Loucy (cell line): Measurements from ENCODE around the gene STC2.

Experiments used
- H2AFZ ChIP-seq: fragments of 200-600 bp; sonication (generic); 2 replicates; pipeline ENCODE4 v1.6.0; 2016; ENCODE audit warnings: antibody characterized with exemption, mild to moderate bottlenecking, low read length, moderate library complexity
- H3F3A ChIP-seq: fragments of 200-600 bp; 2 replicates; pipeline ENCODE4 v1.6.0; 2016; ENCODE audit warnings: antibody characterized with exemption, low read depth, mild to moderate bottlenecking
- H3K27me3 ChIP-seq: fragments of 200-600 bp; sonication (generic); 2 replicates; pipeline ENCODE4 v1.6.1; 2014; ENCODE audit warnings: low read length, mild to moderate bottlenecking; ENCODE audit not compliant: insufficient read depth, poor library complexity, severe bottlenecking
- H3K36me3 ChIP-seq: fragments of 200-600 bp; sonication (generic); 2 replicates; pipeline ENCODE4 v1.6.1; 2016; ENCODE audit warnings: low read length; ENCODE audit not compliant: insufficient read depth
- H3K4me1 ChIP-seq: fragments of 200-600 bp; sonication (generic); 2 replicates; pipeline ENCODE4 v1.5.1; 2014; ENCODE audit warnings: low read length, mild to moderate bottlenecking; ENCODE audit not compliant: insufficient read depth, poor library complexity, severe bottlenecking
- H3K4me2 ChIP-seq: fragments of 200-600 bp; sonication (generic); 2 replicates; pipeline ENCODE4 v1.6.0; 2014; ENCODE audit warnings: antibody characterized with exemption, low read length, low read depth, mild to moderate bottlenecking; ENCODE audit not compliant: poor library complexity, severe bottlenecking
- H3K4me3 ChIP-seq: fragments of 200-600 bp; sonication (generic); 2 replicates; pipeline ENCODE4 v1.5.1; 2014; ENCODE audit warnings: low read length, mild to moderate bottlenecking, mixed read lengths; ENCODE audit not compliant: poor library complexity, severe bottlenecking
- H3K79me2 ChIP-seq: fragments of 200-600 bp; sonication (generic); 2 replicates; pipeline ENCODE4 v1.6.1; 2014; ENCODE audit warnings: low read length; ENCODE audit not compliant: insufficient read depth
- H3K9ac ChIP-seq: fragments of 200-600 bp; sonication (generic); 2 replicates; pipeline ENCODE4 v1.6.0; 2014; ENCODE audit warnings: mild to moderate bottlenecking, low read depth, low read length, moderate library complexity; ENCODE audit not compliant: poor library complexity, severe bottlenecking
- H3K9me2 ChIP-seq: fragments of 200-600 bp; sonication (generic); replicated peaks from 2 replicates; pipeline ENCODE4 v1.6.1; 2016; ENCODE audit warnings: low read depth, low read length, mixed read lengths
- H3K9me3 ChIP-seq: fragments of 200-600 bp; sonication (generic); 2 replicates; pipeline ENCODE4 v1.6.1; 2014; ENCODE audit warnings: mild to moderate bottlenecking, antibody characterized with exemption, low read length, low read depth; ENCODE audit not compliant: insufficient read depth
- H4K20me1 ChIP-seq: fragments of 200-600 bp; sonication (generic); 2 replicates; pipeline ENCODE4 v1.6.0; 2014; ENCODE audit warnings: antibody characterized with exemption, low read length, mild to moderate bottlenecking; ENCODE audit not compliant: insufficient read depth, poor library complexity, severe bottlenecking
- CTCF ChIP-seq: fragments of 200-600 bp; sonication (generic); conservative IDR thresholded peaks from 2 replicates; pipeline ENCODE4 v1.5.1; 2014; ENCODE audit warnings: mild to moderate bottlenecking, antibody characterized with exemption, low read length
- EZH2phosphoT487 ChIP-seq: fragments of 200-600 bp; IDR thresholded peaks from 2 replicates; pipeline ENCODE4 v1.6.1; 2018; ENCODE audit warnings: antibody characterized with exemption, mild to moderate bottlenecking, moderate library complexity, borderline replicate concordance

Gene STC2

GRCh38 chr5:173321886-173322285, 6.3 kb downstream of the STC2 start:
- no peak overlapping the region for H3K4me3 ChIP-seq
- H4K20me1 ChIP-seq: no peaks in the 10 kb centered on the region
- H3K4me1 ChIP-seq: no peaks in the 10 kb centered on the region
- H3K9me3 ChIP-seq: no peaks in the 10 kb centered on the region
- no peak overlapping the region for H3K9ac ChIP-seq
- H3K36me3 ChIP-seq: no peaks in the 10 kb centered on the region
- H2AFZ ChIP-seq: no peak overlapping the region
- no peaks in the 10 kb centered on the region for H3K9me2 ChIP-seq
- H3K27me3 ChIP-seq: no peaks in the 10 kb centered on the region
- TF ChIP-seq EZH2phosphoT487: no peak
- no peak for TF ChIP-seq CTCF
- H3F3A ChIP-seq: no peaks in the 10 kb centered on the region
- no peak overlapping the region for H3K4me2 ChIP-seq
- no peaks in the 10 kb centered on the region for H3K79me2 ChIP-seq

- Histone ChIP-seq H3K79me2 (no peaks in the 10 kb centered on the region), H3K9ac (no peak overlapping the region), H2AFZ (no peak overlapping the region), H3K36me3 (no peaks in the 10 kb centered on the region), H3K4me3 (no peak overlapping the region), H4K20me1 (no peaks in the 10 kb centered on the region), H3K9me2 (no peaks in the 10 kb centered on the region), H3K27me3 (no peaks in the 10 kb centered on the region), H3F3A (no peaks in the 10 kb centered on the region), H3K4me2 (no peak overlapping the region), H3K4me1 (no peaks in the 10 kb centered on the region), H3K9me3 (no peaks in the 10 kb centered on the region)
- TF ChIP-seq CTCF (no peak), EZH2phosphoT487 (no peak)
These were observed 8.0 kb downstream of the STC2 start for GRCh38 chr5:173320259-173320658.

- H2AFZ ChIP-seq: no peak overlapping the region
- no peak overlapping the region for H3K4me3 ChIP-seq
- no peak for TF ChIP-seq EZH2phosphoT487
- TF ChIP-seq CTCF: no peak
- H3K9me3 ChIP-seq: no peaks in the 10 kb centered on the region
- no peaks in the 10 kb centered on the region for H3K9me2 ChIP-seq
- no peak overlapping the region for H3K4me2 ChIP-seq
- H3K27me3 ChIP-seq: no peaks in the 10 kb centered on the region
- no peaks in the 10 kb centered on the region for H4K20me1 ChIP-seq
- no peaks in the 10 kb centered on the region for H3K36me3 ChIP-seq
- H3K9ac ChIP-seq: no peak overlapping the region
- H3F3A ChIP-seq: no peaks in the 10 kb centered on the region
- H3K4me1 ChIP-seq: no peaks in the 10 kb centered on the region
- no peaks in the 10 kb centered on the region for H3K79me2 ChIP-seq
These were observed 8.6 kb downstream of the STC2 start for GRCh38 chr5:173319646-173320045.
